Measurements from ENCODE around the gene RBM18. TPM values are rescaled to one million over a fixed set of nuclear protein-coding genes. Genes with fewer than 3 reads are reported as not detected.

RBM18 gene
- total RNA-seq, 4 donors from 2014 or later: 10.1 to 14.6 (median 13.3) TPM

- Histone ChIP-seq H3K4me3 (no peak overlapping the region), H3K27ac (replicated peaks in 1 of 4) (no peak overlapping the region), H3K36me3 (peaks cover 0 to 78% (median 43%) of the 10 kb centered on the region in 4 donors), H3K4me1 (peaks cover 4 to 10% (median 6%) of the 10 kb centered on the region in 4 donors), H3K9me3 (no peaks in the 10 kb centered on the region), H3K27me3 (no peaks in the 10 kb centered on the region)
- DNase-seq (ENCODE audit: extremely low spot score): no peak
- TF ChIP-seq EP300 (IDR thresholded peaks at IDR 0.05): no peak
- no peak for TF ChIP-seq POLR2AphosphoS5 (IDR thresholded peaks at IDR 0.05)
- no peak for TF ChIP-seq POLR2A (IDR thresholded peaks at IDR 0.05; ENCODE audit: low read depth)
- no peak for TF ChIP-seq CTCF (IDR thresholded peaks at IDR 0.05)
- 89% methylated on average over 5 of the region's 5 CpGs for WGBS
- intact Hi-C loops (cut with DNase I): no loop called here
Observed at GRCh38 chr9:122302237-122303093, 37.8 kb upstream of the RBM18 start.

- Histone ChIP-seq H3K4me3 (no peak overlapping the region), H3K27ac (replicated peaks in 1 of 4) (no peak overlapping the region), H3K27me3 (no peaks in the 10 kb centered on the region), H3K4me1 (no peaks in the 10 kb centered on the region), H3K36me3 (peaks cover 15 to 91% (median 49%) of the 10 kb centered on the region in 4 donors), H3K9me3 (no peaks in the 10 kb centered on the region)
- no peak for DNase-seq (ENCODE audit: extremely low spot score)
- 89% methylated on average over 3 of the region's 3 CpGs for WGBS
- no peak for TF ChIP-seq POLR2A (IDR thresholded peaks at IDR 0.05; ENCODE audit: low read depth)
- no peak for TF ChIP-seq POLR2AphosphoS5 (IDR thresholded peaks at IDR 0.05)
- no peak for TF ChIP-seq EP300 (IDR thresholded peaks at IDR 0.05)
- no peak for TF ChIP-seq CTCF (IDR thresholded peaks at IDR 0.05)
- intact Hi-C loops (cut with DNase I): no loop called here
Observed at GRCh38 chr9:122297512-122297911, 32.9 kb upstream of the RBM18 start.

GRCh38 chr9:122294531-122294930, 29.9 kb upstream of the RBM18 start:
- peaks cover 29 to 95% (median 59%) of the 10 kb centered on the region in 4 donors for H3K36me3 ChIP-seq

GRCh38 chr9:122291458-122291857, 26.8 kb upstream of the RBM18 start:
- H3K27ac ChIP-seq (replicated peaks in 1 of 4): no peak overlapping the region
- 96% methylated on average over 3 of the region's 3 CpGs for WGBS
- no peak overlapping the region for H3K4me3 ChIP-seq
- no peaks in the 10 kb centered on the region for H3K4me1 ChIP-seq
- H3K9me3 ChIP-seq: no peaks in the 10 kb centered on the region
- no peak for DNase-seq (ENCODE audit: extremely low spot score)
- intact Hi-C loops (cut with DNase I): no loop called here
- H3K27me3 ChIP-seq: no peaks in the 10 kb centered on the region
- H3K36me3 ChIP-seq: peaks cover 31 to 95% (median 62%) of the 10 kb centered on the region in 4 donors
- no peak for TF ChIP-seq POLR2A (IDR thresholded peaks at IDR 0.05; ENCODE audit: low read depth)
- no peak for TF ChIP-seq CTCF (IDR thresholded peaks at IDR 0.05)
- TF ChIP-seq EP300 (IDR thresholded peaks at IDR 0.05): no peak
- TF ChIP-seq POLR2AphosphoS5 (IDR thresholded peaks at IDR 0.05): no peak

More at GRCh38 chr9:122294531-122294930, 29.9 kb upstream of the RBM18 start:
- 59% methylated on average over 4 of the region's 4 CpGs for WGBS
- H3K27ac ChIP-seq (replicated peaks in 1 of 4): no peak overlapping the region
- intact Hi-C loops (cut with DNase I): no loop called here
- no peak for TF ChIP-seq POLR2AphosphoS5 (IDR thresholded peaks at IDR 0.05)
- no peak for TF ChIP-seq CTCF (IDR thresholded peaks at IDR 0.05)
- TF ChIP-seq POLR2A (IDR thresholded peaks at IDR 0.05; ENCODE audit: low read depth): no peak
- no peak for TF ChIP-seq EP300 (IDR thresholded peaks at IDR 0.05)
- no peak overlapping the region for H3K4me3 ChIP-seq
- DNase-seq (ENCODE audit: extremely low spot score): no peak
- H3K27me3 ChIP-seq: no peaks in the 10 kb centered on the region
- no peaks in the 10 kb centered on the region for H3K9me3 ChIP-seq
- H3K4me1 ChIP-seq: no peaks in the 10 kb centered on the region

Data from esophagus muscularis mucosa (tissue), 4 donors.